Measurements from ENCODE around the gene CLDN4.
"Not testable (repeated sequence)": the region's sequence is repeated elsewhere in the genome, so short reads cannot be mapped to it uniquely, and the experiment has no call there.

Gene CLDN4, protein sequence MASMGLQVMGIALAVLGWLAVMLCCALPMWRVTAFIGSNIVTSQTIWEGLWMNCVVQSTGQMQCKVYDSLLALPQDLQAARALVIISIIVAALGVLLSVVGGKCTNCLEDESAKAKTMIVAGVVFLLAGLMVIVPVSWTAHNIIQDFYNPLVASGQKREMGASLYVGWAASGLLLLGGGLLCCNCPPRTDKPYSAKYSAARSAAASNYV
- 0 to 0.58 (median 0.09) reads per million in 3 donors for total RNA-seq

DNA sequence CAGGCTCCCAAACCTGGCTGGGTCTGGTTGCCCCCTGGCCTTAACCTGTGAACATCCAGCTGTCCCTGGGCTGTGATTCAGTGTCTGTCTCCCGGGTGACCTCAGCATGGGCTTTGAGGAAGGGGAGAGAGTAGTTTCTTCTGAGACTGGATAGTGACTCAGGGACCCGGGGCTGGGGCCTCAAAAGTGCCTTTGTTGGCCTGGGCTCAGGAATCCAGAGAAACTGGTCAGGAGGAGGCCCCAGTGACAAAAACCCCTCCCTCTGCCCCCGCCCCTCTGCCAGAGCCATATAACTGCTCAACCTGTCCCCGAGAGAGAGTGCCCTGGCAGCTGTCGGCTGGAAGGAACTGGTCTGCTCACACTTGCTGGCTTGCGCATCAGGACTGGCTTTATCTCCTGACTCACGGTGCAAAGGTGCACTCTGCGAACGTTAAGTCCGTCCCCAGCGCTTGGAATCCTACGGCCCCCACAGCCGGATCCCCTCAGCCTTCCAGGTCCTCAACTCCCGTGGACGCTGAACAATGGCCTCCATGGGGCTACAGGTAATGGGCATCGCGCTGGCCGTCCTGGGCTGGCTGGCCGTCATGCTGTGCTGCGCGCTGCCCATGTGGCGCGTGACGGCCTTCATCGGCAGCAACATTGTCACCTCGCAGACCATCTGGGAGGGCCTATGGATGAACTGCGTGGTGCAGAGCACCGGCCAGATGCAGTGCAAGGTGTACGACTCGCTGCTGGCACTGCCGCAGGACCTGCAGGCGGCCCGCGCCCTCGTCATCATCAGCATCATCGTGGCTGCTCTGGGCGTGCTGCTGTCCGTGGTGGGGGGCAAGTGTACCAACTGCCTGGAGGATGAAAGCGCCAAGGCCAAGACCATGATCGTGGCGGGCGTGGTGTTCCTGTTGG, at the start of gene CLDN4:
Gene CLDN4, plus strand, starts transcription at position 316 of the 903 bp plus-strand sequence. Its CDS starts 206 bp downstream, at position 522.
- Histone ChIP-seq H3K27me3 (replicated peaks; ENCODE audit: control insufficient read depth, insufficient read depth, low read length, poor library complexity, severe bottlenecking) (no peaks in the 10 kb centered on the region), H3K36me3 (ENCODE audit: control insufficient read depth, insufficient read depth, low read length) (no peaks in the 10 kb centered on the region), H3K4me1 (ENCODE audit: control insufficient read depth, insufficient read depth, low read length, poor library complexity, severe bottlenecking) (peaks cover 16% of the 10 kb centered on the region), H3K27ac (ENCODE audit: insufficient read depth, low read length, poor library complexity, severe bottlenecking) (no peak within 1 kb of the TSS), H3K9me3 (ENCODE audit: control insufficient read depth, low read length) (no peaks in the 10 kb centered on the region), H3K4me3 (ENCODE audit: insufficient read depth, low read depth, low read length, poor library complexity, severe bottlenecking) (no peak within 1 kb of the TSS)
- DNase-seq: no peak

DNA sequence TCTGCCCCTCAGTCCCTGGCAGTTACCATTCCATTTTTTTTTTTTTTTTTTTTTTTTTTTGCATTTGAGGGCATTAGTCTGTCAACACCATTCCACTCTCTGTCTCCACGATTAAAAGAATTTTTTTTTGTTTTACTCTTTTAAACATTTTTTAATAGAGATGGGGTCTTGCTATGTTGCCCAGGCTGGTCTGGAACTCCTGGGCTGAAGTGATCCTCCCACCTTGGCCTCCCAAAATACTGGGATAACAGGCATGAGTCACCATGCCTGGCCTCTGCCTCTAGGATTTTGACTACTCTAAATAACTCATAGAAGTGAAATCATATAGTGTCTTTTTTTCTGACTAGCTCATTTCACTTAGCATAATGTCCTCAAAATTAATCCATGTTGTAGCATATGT, 44.2 kb upstream of the CLDN4 start:
- Histone ChIP-seq H3K9me3 (ENCODE audit: control insufficient read depth, low read length) (no peaks in the 10 kb centered on the region), H3K27me3 (replicated peaks; ENCODE audit: control insufficient read depth, insufficient read depth, low read length, poor library complexity, severe bottlenecking) (no peaks in the 10 kb centered on the region), H3K36me3 (ENCODE audit: control insufficient read depth, insufficient read depth, low read length) (no peaks in the 10 kb centered on the region), H3K4me3 (ENCODE audit: insufficient read depth, low read depth, low read length, poor library complexity, severe bottlenecking) (no peak overlapping the region), H3K27ac (ENCODE audit: insufficient read depth, low read length, poor library complexity, severe bottlenecking) (no peak overlapping the region), H3K4me1 (ENCODE audit: control insufficient read depth, insufficient read depth, low read length, poor library complexity, severe bottlenecking) (no peaks in the 10 kb centered on the region)
- DNase-seq: no peak

DNA sequence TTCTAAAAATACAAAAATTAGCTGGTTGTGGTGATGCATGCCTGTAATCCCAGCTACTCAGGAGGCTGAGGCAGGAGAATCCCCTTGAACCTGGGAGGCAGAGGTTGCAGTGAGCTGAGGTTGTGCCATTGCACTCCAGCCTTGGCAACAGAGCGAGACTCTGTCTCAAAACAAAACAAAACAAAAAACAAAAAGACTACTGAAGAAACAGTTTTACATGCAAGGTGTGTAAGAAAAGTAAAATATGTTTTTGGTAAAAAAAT, 43.1 kb upstream of the CLDN4 start:
- H3K4me1 ChIP-seq (ENCODE audit: control insufficient read depth, insufficient read depth, low read length, poor library complexity, severe bottlenecking): not testable (repeated sequence)

DNA sequence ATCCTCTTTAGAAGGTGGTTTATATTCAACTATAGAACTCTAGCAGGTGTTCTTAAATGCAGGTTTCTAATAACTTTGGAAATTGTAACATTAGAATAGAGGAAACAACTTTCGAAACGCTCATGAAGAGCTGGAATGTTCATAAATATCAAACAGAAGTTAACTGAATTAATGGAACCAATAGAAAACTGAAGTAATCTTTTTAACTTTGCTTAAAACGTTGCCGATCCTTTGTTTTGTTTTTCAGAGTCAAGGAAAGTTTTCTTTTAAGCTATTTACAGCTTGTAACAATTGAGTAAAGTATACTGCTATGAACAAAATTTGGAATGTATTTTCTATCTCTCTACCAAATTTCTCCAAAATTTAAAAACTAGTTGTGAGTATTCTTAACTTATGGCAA, 41.7 kb upstream of the CLDN4 start:
- DNase-seq: no peak
- H3K9me3 ChIP-seq (ENCODE audit: control insufficient read depth, low read length): no peaks in the 10 kb centered on the region
- H3K27ac ChIP-seq (ENCODE audit: insufficient read depth, low read length, poor library complexity, severe bottlenecking): no peak overlapping the region
- H3K4me1 ChIP-seq (ENCODE audit: control insufficient read depth, insufficient read depth, low read length, poor library complexity, severe bottlenecking): no peaks in the 10 kb centered on the region
- no peaks in the 10 kb centered on the region for H3K27me3 ChIP-seq (replicated peaks; ENCODE audit: control insufficient read depth, insufficient read depth, low read length, poor library complexity, severe bottlenecking)
- no peaks in the 10 kb centered on the region for H3K36me3 ChIP-seq (ENCODE audit: control insufficient read depth, insufficient read depth, low read length)
- no peak overlapping the region for H3K4me3 ChIP-seq (ENCODE audit: insufficient read depth, low read depth, low read length, poor library complexity, severe bottlenecking)

More for the DNA sequence above, 43.1 kb upstream of the CLDN4 start:
- not testable (repeated sequence) for H3K36me3 ChIP-seq (ENCODE audit: control insufficient read depth, insufficient read depth, low read length); H3K4me3 ChIP-seq (ENCODE audit: insufficient read depth, low read depth, low read length, poor library complexity, severe bottlenecking); H3K27me3 ChIP-seq (replicated peaks; ENCODE audit: control insufficient read depth, insufficient read depth, low read length, poor library complexity, severe bottlenecking); DNase-seq; H3K27ac ChIP-seq (ENCODE audit: insufficient read depth, low read length, poor library complexity, severe bottlenecking); H3K9me3 ChIP-seq (ENCODE audit: control insufficient read depth, low read length)

DNA sequence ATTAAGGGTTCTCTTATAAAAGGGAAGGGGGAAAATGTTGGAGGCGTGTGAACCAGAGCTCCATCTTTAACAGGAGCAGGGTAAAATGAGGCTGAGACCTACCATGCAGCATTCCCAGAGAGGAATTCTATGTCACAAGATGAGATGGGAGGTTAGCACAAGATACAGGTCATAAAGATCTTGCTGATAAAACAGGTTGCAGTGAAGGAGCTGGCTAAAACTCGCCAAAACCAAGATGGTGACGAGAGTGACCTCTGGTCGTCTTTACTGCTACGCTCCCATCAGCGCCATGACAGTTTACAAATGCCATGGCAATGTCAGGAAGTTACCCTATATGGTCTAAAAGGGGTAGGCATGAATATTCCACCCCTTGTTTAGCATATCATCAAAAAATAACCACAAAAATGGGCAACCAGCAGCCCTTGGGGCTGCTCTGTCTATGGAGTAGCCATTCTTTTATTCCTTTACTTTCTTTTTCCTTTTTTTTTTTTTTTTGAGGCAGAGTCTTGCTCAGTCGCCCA, 39.6 kb upstream of the CLDN4 start:
- not testable (repeated sequence) for H3K27me3 ChIP-seq (replicated peaks; ENCODE audit: control insufficient read depth, insufficient read depth, low read length, poor library complexity, severe bottlenecking); H3K36me3 ChIP-seq (ENCODE audit: control insufficient read depth, insufficient read depth, low read length); H3K27ac ChIP-seq (ENCODE audit: insufficient read depth, low read length, poor library complexity, severe bottlenecking); H3K9me3 ChIP-seq (ENCODE audit: control insufficient read depth, low read length); DNase-seq; H3K4me3 ChIP-seq (ENCODE audit: insufficient read depth, low read depth, low read length, poor library complexity, severe bottlenecking); H3K4me1 ChIP-seq (ENCODE audit: control insufficient read depth, insufficient read depth, low read length, poor library complexity, severe bottlenecking)

DNA sequence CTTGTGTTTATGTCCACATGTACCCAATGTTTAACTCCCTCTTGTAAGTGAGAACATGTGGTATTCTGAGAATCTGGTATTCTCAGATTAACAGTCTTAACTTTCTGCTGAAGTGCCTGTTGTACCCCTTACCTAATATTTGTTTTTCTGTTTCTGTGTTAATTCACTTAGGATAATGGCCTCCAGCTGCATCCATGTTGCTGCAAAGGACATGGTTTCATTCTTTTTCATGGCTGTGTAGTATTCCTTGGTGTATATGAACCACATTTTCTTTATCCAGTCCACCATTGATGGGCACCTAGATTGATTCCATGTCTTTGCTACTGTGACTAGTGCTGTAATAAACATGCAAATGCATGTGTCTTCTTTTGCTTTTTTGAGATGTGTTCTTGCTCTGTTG, 35.6 kb upstream of the CLDN4 start:
- H3K4me3 ChIP-seq (ENCODE audit: insufficient read depth, low read depth, low read length, poor library complexity, severe bottlenecking); H3K4me1 ChIP-seq (ENCODE audit: control insufficient read depth, insufficient read depth, low read length, poor library complexity, severe bottlenecking); H3K27me3 ChIP-seq (replicated peaks; ENCODE audit: control insufficient read depth, insufficient read depth, low read length, poor library complexity, severe bottlenecking); H3K36me3 ChIP-seq (ENCODE audit: control insufficient read depth, insufficient read depth, low read length); H3K27ac ChIP-seq (ENCODE audit: insufficient read depth, low read length, poor library complexity, severe bottlenecking); DNase-seq; H3K9me3 ChIP-seq (ENCODE audit: control insufficient read depth, low read length): not testable (repeated sequence)

DNA sequence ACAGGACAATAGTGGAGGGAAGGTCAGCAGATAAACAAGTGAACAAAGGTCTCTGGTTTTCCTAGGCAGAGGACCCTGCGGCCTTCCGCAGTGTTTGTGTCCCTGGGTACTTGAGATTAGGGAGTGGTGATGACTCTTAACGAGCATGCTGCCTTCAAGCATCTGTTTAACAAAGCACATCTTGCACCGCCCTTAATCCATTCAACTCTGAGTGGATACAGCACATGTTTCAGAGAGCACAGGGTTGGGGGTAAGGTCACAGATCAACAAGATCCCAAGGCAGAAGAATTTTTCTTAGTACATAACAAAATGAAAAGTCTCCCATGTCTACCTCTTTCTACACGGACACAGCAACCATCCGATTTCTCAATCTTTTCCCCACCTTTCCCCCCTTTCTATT, 34.1 kb upstream of the CLDN4 start:
- not testable (repeated sequence) for DNase-seq; H3K27me3 ChIP-seq (replicated peaks; ENCODE audit: control insufficient read depth, insufficient read depth, low read length, poor library complexity, severe bottlenecking); H3K36me3 ChIP-seq (ENCODE audit: control insufficient read depth, insufficient read depth, low read length); H3K4me3 ChIP-seq (ENCODE audit: insufficient read depth, low read depth, low read length, poor library complexity, severe bottlenecking); H3K4me1 ChIP-seq (ENCODE audit: control insufficient read depth, insufficient read depth, low read length, poor library complexity, severe bottlenecking); H3K27ac ChIP-seq (ENCODE audit: insufficient read depth, low read length, poor library complexity, severe bottlenecking); H3K9me3 ChIP-seq (ENCODE audit: control insufficient read depth, low read length)

DNA sequence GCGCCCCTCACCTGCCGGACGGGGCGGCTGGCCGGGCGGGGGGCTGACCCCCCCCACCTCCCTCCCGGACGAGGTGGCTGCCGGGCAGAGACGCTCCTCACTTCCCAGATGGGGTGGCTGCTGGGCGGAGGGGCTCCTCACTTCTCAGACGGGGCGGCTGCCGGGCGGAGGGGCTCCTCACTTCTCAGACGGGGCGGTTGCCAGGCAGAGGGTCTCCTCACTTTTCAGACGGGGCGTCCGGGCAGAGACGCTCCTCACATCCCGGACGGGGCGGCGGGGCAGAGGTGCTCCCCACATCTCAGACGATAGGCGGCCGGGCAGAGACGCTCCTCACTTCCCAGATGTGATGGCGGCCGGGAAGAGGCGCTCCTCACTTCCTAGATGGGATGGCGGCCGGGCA, 33.6 kb upstream of the CLDN4 start:
- H3K27me3 ChIP-seq (replicated peaks; ENCODE audit: control insufficient read depth, insufficient read depth, low read length, poor library complexity, severe bottlenecking): not testable (repeated sequence)

DNA sequence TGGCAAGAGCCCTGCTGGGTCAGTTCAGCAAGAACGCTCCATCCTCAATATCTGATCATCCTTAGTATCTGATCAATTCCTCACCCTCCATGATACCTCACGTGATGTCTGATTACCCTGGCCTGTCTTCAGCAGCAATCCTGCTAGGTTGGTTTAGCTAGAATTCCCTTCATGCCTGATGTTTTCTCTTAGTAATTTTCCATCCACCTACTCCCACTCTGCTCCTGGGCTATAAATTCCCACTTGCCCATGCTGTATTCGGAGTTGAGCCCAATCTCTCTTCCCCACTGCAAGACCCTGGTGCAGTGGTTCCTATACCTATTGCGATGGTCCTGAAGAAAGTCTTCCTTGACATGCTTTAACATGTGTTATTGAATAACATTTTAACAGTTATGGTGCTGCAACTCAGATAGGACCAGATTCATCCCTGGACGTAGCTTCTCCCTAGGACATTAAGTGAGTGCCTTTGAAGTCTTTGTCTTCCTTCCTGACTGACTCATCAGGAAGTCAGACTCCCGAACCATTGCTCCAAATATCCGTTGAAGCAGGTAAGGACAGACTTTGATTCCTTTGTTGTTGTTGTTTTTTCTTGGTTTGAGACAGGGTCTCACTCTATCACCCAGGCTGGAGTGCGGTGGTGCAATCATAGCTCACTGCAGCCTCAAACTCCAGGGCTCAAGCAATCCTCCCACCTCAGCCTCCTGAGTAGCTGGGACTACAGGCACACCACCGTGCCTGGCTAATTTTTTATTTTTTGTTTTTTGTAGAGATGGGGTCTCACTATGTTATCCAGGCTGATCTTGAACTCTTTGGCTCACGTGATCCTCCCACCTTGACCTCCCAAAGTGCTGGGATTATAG, 31.3 kb upstream of the CLDN4 start:
- no peaks in the 10 kb centered on the region for H3K27me3 ChIP-seq (replicated peaks; ENCODE audit: control insufficient read depth, insufficient read depth, low read length, poor library complexity, severe bottlenecking)
- H3K36me3 ChIP-seq (ENCODE audit: control insufficient read depth, insufficient read depth, low read length): no peaks in the 10 kb centered on the region
- H3K4me3 ChIP-seq (ENCODE audit: insufficient read depth, low read depth, low read length, poor library complexity, severe bottlenecking): no peak overlapping the region
- H3K27ac ChIP-seq (ENCODE audit: insufficient read depth, low read length, poor library complexity, severe bottlenecking): no peak overlapping the region
- no peaks in the 10 kb centered on the region for H3K9me3 ChIP-seq (ENCODE audit: control insufficient read depth, low read length)
- no peaks in the 10 kb centered on the region for H3K4me1 ChIP-seq (ENCODE audit: control insufficient read depth, insufficient read depth, low read length, poor library complexity, severe bottlenecking)
- no peak for DNase-seq

More for the DNA sequence above, 33.6 kb upstream of the CLDN4 start:
- H3K9me3 ChIP-seq (ENCODE audit: control insufficient read depth, low read length); H3K27ac ChIP-seq (ENCODE audit: insufficient read depth, low read length, poor library complexity, severe bottlenecking); H3K4me1 ChIP-seq (ENCODE audit: control insufficient read depth, insufficient read depth, low read length, poor library complexity, severe bottlenecking); DNase-seq; H3K4me3 ChIP-seq (ENCODE audit: insufficient read depth, low read depth, low read length, poor library complexity, severe bottlenecking); H3K36me3 ChIP-seq (ENCODE audit: control insufficient read depth, insufficient read depth, low read length): not testable (repeated sequence)

Measured in effector memory CD4-positive, alpha-beta T cell (primary cell).